22Rv1 (cell line): ENCODE measurements around the gene AATF.

Experiments
- ZFX ChIP-seq: fragments of 450-650 bp; IDR thresholded peaks from 2 replicates; pipeline ENCODE4 v1.6.1; 2017; ENCODE audit warnings: antibody characterized with exemption, borderline replicate concordance
- TF ChIP-seq, protein P1 (sequence below): fragments of 450-650 bp; IDR thresholded peaks from 2 replicates; pipeline ENCODE4 v1.5.1; 2017; ENCODE audit warnings: mild to moderate bottlenecking

DNA sequence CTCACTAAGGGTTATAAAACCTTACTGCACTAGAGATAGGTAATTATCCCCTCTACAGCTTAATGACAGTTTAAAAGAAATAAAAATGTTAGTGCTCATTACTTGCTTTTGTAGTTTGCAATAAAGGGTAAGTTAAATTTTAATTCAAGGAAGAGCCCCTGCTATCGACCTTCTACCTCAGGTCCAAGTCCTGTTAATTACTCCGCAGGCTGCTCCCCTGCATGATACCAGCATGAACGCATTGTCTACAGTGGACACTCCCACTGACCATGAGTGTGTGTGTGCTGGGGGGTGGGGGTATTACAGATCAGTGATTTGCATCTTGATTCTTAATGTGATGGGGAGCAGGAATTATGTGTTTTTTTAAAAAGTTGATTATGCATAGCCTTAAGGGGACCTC, 103.1 kb downstream of the AATF start:
- TF ChIP-seq, protein P1, sequence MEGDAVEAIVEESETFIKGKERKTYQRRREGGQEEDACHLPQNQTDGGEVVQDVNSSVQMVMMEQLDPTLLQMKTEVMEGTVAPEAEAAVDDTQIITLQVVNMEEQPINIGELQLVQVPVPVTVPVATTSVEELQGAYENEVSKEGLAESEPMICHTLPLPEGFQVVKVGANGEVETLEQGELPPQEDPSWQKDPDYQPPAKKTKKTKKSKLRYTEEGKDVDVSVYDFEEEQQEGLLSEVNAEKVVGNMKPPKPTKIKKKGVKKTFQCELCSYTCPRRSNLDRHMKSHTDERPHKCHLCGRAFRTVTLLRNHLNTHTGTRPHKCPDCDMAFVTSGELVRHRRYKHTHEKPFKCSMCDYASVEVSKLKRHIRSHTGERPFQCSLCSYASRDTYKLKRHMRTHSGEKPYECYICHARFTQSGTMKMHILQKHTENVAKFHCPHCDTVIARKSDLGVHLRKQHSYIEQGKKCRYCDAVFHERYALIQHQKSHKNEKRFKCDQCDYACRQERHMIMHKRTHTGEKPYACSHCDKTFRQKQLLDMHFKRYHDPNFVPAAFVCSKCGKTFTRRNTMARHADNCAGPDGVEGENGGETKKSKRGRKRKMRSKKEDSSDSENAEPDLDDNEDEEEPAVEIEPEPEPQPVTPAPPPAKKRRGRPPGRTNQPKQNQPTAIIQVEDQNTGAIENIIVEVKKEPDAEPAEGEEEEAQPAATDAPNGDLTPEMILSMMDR: no peak
- TF ChIP-seq ZFX: no peak
